ENCODE measurements around the gene LSM12.
"Not testable (repeated sequence)": the region's sequence is repeated elsewhere in the genome, so short reads cannot be mapped to it uniquely, and the experiment has no call there.

The LSM12 gene

DNA sequence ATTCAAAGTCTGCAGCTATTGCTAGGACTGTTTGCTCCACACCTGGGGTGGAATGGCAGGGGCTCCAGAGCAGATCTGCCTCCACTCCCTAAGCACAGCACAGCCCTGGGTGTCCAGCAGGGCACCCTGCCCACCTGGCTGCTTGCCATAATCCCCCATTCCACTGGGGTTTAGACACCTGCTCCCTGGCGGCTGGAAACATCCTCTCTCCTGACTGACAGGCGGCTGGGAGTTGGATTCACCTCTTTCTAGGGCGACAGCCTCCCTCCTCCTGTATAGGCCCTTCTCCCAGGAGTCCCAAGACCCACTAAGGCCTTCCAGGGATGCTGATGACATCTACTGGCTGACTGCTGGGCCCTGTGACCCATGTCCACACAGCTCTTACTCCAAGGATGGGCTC, 39.0 kb upstream of the LSM12 start:
- TF ChIP-seq, protein P1, sequence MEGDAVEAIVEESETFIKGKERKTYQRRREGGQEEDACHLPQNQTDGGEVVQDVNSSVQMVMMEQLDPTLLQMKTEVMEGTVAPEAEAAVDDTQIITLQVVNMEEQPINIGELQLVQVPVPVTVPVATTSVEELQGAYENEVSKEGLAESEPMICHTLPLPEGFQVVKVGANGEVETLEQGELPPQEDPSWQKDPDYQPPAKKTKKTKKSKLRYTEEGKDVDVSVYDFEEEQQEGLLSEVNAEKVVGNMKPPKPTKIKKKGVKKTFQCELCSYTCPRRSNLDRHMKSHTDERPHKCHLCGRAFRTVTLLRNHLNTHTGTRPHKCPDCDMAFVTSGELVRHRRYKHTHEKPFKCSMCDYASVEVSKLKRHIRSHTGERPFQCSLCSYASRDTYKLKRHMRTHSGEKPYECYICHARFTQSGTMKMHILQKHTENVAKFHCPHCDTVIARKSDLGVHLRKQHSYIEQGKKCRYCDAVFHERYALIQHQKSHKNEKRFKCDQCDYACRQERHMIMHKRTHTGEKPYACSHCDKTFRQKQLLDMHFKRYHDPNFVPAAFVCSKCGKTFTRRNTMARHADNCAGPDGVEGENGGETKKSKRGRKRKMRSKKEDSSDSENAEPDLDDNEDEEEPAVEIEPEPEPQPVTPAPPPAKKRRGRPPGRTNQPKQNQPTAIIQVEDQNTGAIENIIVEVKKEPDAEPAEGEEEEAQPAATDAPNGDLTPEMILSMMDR (conservative IDR thresholded peaks at IDR 0.05; ENCODE audit: low read length): no peak
- H3K4me3 ChIP-seq (ENCODE audit: low read length): no peak overlapping the region
- DNase-seq (ENCODE audit: low read depth): no peak

DNA sequence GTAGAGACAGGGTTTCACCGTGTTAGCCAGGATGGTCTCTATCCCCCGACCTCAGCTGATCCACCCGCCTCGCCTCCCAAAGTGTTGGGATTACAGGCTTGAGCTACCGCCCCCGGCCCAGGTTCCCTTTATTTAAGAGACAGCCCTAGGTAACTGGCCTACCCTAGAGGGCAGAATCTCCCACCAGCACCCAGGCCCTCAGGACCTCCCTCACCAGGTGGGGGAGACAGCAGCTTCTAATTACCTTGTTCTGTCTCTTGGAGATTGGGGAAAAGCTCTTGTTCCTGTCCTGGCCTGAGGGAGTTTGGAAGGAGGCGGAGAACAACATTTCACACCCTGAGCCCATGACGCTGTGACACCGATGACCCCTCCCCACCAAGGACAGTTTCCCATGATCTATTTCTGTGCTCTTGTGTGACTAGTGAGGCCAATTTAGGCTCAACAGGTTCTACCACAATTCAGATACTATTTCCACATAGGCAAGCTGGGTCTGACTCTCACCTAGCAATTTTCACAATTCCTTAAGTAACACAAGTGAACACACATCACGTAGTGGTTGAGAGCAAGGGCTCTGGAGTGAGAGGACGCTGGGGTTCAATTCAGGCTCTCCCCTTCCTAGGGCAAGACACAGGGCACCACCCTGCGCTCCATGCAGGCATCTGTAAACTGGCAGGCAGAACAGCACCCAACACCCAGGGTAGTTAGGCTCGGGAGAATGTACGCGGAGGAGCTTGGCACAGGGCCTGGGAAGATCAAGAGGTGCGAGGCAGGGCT, 36.6 kb upstream of the LSM12 start:
- DNase-seq (ENCODE audit: low read depth): no peak
- H3K4me3 ChIP-seq (ENCODE audit: low read length): no peak overlapping the region
- TF ChIP-seq, protein P1 (conservative IDR thresholded peaks at IDR 0.05; ENCODE audit: low read length): no peak

DNA sequence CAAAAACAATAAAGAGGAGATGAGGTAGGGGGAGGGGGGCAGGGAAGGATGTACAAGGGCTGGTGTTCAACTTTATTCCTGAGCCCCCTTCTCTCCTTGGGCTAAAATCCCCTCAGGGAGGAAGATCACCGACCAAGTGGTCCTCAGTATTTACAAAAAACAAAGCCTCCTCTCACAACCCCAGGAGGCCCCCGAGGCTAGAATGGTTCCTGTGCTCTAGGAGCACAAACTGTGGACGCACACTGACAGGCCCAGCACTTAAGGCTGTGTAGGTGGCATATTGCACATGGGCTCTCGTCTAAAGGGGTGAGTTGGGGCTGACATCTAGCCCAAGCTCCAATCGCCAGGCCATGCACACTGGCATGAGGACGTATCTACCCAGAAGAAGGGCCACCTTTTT, 35.4 kb upstream of the LSM12 start:
- H3K4me3 ChIP-seq (ENCODE audit: low read length); DNase-seq (ENCODE audit: low read depth): not testable (repeated sequence)

DNA sequence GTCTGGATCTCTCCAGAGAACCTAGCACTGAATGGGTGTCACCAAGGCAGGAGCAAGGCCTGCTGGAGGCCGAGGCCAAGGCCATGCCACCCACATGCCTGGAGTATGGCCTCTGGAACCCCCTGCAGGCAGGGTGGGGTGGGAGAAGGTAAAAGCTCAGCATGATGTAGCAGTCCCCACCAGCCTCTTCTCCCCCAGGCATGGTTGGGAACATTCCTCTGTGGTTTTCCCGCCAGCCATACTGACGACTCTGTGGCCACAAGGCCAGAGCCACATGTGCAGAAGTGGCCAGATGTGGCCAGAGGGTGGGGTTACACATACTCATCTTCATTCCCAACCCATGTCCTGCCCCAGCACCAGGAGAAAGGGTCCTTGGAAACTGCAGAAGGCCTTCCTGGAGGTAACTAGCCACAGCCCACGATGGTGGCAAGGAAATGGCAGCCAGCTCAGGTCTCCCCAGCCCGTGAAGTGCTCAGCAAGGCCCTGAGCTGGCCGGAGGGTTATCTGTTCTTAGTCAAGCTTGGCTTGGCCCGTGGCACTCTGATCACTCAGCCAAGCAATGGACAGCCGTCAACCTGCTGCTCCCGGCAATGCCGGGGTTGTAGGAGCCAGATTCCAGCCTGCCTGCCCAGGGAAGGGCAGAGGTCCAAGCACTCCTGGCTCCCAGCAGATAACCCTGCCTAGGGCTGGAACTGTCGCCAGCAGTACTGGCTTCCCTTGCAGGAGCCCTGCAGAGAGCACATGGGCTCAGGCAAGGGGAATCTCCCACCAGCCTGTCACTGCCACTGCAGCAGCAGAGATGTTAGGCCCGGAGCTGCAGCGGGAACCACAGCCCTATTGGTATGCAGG, 30.9 kb upstream of the LSM12 start:
- peak; percentile 94 for DNase-seq (ENCODE audit: low read depth)
- H3K4me3 ChIP-seq (ENCODE audit: low read length): no peak overlapping the region
- TF ChIP-seq, protein P1 (conservative IDR thresholded peaks at IDR 0.05; ENCODE audit: low read length): peak; percentile 13; the same call in 1 of the 2 replicates

DNA sequence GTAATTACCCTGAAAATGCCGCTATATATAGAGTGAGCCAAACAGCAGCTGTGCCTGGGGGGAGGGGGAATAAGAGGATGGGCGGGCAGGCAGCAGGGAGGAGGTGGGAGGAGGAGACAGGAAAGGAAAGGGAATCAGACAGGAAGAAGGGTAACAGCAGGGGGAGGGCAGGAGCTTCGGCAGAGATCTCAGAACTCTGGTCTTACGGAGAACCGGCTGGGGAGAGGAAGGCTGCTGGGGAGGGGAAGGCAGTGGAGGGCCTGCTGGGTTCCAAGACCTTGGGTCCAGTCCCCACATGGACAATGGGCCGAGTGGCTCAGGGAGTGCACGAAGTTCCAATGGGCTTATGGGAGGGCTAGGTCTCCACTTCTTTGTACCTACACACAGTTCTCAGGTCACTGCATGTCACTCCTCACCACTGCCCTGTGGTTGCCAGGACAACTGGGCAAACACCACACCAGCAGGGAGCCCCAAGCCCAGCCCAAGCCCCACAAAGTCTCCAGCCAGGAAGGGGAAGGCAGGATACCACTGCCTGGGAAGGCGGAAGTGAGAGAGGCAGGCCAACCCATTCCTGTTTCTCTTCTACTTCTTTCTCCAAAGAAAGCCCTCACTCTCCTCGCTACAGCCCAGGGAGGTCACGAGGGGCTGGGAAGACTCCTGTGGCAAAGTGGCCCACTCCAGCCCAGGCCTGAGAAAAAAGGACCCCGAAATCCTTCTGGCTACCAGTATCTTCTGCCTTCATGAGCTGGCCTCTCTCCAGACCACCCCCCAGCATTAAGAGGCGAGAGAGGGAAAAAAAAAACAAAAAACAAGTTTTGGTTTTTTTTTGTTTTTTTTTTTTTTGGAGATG, 29.4 kb upstream of the LSM12 start:
- TF ChIP-seq, protein P1 (conservative IDR thresholded peaks at IDR 0.05; ENCODE audit: low read length): peak; percentile 44
- peak; percentile 93 for DNase-seq (ENCODE audit: low read depth)
- peak overlapping the region; percentile 55 for H3K4me3 ChIP-seq (ENCODE audit: low read length)

DNA sequence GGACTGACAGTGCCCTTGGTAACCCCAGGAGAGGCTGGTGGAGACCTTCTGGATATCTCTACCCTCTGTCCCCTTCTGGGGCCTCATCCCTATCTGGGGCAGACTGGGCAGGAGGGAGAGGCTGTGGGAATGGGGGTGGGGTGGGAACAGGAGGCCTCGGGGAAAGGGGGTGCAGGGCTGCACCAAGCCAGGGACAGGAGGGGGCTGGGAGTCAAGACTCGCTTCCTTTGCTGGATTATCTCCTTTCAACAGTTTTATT, 28.8 kb upstream of the LSM12 start:
- TF ChIP-seq, protein P1 (conservative IDR thresholded peaks at IDR 0.05; ENCODE audit: low read length): no peak
- DNase-seq (ENCODE audit: low read depth): no peak
- H3K4me3 ChIP-seq (ENCODE audit: low read length): peak overlapping the region; percentile 26; the same call in 1 of the 2 replicates

DNA sequence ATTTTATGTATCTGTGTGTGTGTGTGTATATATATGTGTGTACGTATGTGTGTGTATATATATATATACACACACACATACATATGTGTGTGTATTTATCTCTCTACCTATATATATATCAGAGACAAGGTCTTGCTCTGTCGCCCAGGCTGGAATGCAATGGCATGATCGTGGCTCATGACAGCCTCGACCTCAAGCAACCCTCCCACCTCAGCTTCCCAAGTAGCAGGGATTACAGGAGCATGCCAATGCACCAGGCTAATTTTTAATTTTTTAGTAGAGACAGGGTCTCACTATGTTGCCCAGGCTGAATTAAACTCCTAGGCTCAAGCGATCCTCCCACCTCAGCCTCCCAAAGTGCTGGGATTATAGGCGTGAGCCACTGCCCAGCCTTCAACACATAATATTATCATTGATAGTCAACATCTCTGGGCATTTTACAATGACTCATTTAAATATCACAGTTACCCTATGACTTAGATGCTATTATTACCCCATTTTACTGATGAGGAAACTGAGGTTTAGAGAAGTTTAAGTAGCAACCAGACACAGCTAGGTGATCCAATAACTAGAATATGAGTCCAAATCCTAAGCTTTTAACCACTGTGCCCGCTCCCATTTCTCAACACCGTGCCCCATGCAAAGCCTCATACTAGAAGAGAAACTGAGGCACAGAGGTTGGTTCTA, 28.4 kb upstream of the LSM12 start:
- TF ChIP-seq, protein P1 (conservative IDR thresholded peaks at IDR 0.05; ENCODE audit: low read length): no peak
- no peak for DNase-seq (ENCODE audit: low read depth)
- no peak overlapping the region for H3K4me3 ChIP-seq (ENCODE audit: low read length)

Data from AG10803 (cell line).